Ovary (tissue), 3 donors: ENCODE results near the gene NUTM1.

Experiments
- EP300 ChIP-seq: sonication (generic); formaldehyde crosslinking; IDR thresholded peaks from one replicate; pipeline ENCODE4 v1.6.1; 2017; ENCODE audit warnings: antibody characterized with exemption
- POLR2A ChIP-seq: fragments of 450-650 bp; IDR thresholded peaks from one replicate; pipeline ENCODE4 v1.6.1; 2017; ENCODE audit warnings: antibody characterized with exemption, mild to moderate bottlenecking, moderate library complexity
- TF ChIP-seq, protein P1 (sequence below), 3 donors: fragments of 450-650 bp in 2 of 3; fragments of 200-600 bp in 1 of 3; IDR thresholded peaks; one replicate each; pipeline versions ENCODE4 v1.5.1 to v1.8.0; 2016 to 2022; ENCODE audit warnings: antibody characterized with exemption in 3 of 3, mild to moderate bottlenecking in 1 of 3
- donor health status: DM: no; HTN: no; CAD: no.

DNA sequence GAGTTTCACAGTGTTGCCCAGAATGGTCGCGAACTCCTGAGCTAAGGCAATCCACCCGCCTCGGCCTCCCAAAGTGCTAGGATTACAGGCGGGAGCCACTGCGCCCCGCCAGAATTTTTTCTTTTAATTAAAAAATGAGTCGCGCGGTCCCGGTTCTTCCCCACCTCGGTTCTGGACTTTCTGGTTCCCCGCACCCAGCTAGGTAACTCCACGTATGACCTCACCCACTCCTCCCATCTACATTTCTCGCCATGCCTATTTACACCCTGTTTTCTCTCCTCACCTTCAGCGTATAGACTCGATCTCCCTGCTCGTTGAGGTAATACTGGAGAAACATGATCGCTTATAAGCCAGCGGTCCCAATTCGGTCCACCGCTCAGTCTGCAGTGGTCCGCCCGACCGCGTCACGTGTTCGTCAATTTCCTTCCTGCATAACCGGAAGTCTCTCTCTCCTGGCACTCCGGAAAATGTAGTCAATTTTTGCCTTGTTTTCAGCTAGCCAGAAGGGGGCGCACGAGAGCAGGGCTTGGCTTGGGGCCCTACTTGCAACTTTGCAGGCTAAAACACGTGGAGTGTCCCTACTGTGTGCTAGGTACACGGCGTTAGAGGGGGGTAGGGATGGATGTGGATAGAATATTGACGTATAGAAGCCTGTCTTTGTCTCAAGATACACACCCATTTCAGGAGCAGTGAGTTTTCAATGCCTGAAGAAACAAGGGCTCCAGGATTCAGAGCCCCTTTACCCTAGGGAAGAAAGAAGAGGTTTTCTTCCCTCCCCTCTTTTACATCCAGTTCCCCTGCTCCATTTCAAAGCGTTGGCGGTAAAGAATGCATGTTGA, at the start of gene NUTM1, which contains the start of gene NOP10:
- TF ChIP-seq POLR2A (peak; percentile 64), EP300 (no peak)
- TF ChIP-seq, protein P1, sequence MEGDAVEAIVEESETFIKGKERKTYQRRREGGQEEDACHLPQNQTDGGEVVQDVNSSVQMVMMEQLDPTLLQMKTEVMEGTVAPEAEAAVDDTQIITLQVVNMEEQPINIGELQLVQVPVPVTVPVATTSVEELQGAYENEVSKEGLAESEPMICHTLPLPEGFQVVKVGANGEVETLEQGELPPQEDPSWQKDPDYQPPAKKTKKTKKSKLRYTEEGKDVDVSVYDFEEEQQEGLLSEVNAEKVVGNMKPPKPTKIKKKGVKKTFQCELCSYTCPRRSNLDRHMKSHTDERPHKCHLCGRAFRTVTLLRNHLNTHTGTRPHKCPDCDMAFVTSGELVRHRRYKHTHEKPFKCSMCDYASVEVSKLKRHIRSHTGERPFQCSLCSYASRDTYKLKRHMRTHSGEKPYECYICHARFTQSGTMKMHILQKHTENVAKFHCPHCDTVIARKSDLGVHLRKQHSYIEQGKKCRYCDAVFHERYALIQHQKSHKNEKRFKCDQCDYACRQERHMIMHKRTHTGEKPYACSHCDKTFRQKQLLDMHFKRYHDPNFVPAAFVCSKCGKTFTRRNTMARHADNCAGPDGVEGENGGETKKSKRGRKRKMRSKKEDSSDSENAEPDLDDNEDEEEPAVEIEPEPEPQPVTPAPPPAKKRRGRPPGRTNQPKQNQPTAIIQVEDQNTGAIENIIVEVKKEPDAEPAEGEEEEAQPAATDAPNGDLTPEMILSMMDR (IDR thresholded peaks at IDR 0.05), result peak; percentile 92 to 99 (median 93)
